T-helper 9 cell (primary cell): ENCODE measurements around the gene RASGRP4.

ENCODE experiments used
- DNase-seq: peaks from one replicate; pipeline ENCODE4 v3.0.0-alpha.2; 2020

The RASGRP4 gene

DNA sequence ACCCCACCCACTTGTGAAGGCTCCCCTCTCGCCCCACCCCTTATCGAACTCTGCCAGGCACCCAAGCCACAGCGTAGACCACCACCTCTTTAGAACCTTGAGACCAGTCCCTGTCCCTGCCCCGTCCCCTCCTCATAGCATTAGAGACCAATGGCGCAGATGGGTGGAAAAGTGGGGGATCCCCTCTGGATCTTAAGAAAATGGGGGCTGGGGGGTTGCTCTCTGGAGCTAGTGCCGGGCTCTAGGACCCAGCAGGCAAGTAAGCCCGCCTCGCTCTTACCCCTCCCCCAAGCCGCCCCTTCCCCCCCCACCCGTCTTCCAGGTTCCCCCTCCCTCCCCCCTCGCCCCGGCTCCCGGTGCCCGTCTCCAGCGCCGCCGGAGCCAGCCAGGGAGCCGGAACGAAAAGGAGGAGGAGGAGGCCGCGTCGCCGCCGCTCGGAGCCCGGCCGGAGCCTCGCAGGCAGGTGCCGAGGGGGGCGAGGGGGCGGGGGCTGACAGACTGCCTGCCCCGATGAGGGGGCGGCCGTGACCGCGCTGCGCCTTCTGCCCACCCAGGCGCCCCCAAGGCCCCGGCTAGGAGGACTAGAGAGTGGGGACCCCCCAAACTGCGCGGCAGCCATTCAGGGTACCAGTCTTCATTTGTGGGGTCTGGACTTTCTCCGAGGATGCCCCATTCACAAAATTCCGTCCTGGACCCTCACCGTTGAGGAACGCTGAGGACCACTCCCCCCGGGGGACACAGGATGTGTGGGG is 37.5 kb downstream of the RASGRP4 start, which contains the start of gene SPRED3:
Gene SPRED3, plus strand, starts transcription at position 349 of the 752 bp plus-strand sequence. CDS start 1,606 bp downstream, outside the sequence.
- no peak for DNase-seq

- peak; percentile 77 for DNase-seq
Measured at GRCh38 chr19:38387550-38388348, 38.3 kb downstream of the RASGRP4 start, which contains the start of gene GGN. Gene GGN, minus strand, starts transcription at chr19:38388034. Its CDS starts 773 bp downstream, at chr19:38387261.

DNA sequence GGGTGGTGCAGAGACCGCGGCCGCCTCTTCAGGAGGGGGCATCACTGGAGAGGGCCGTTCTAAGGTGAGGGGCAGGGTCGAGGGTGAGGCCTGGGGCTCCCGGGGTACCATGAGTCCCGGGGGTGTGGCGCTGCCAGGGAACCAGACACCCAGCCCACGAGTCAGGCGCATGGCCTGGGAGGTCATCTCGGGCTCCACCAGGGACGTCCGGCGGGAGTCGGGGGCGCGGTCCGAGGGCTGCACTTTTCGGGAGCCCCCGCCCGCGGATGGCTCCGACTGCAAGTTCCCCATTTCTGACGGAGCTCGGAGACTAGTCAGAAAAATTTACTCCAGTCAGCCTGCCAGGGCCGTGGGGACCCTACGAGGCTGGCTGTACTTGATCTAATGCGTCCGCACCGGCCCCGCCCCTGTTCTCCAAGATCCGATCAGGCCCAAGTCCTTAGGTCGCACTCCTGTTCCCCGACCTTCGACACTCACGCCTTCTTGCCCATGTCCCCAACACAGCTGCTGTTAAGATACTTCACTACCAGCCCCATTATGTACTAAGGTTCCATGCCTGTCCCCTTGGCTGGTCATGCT is 39.0 kb downstream of the RASGRP4 start:
- no peak for DNase-seq

DNA sequence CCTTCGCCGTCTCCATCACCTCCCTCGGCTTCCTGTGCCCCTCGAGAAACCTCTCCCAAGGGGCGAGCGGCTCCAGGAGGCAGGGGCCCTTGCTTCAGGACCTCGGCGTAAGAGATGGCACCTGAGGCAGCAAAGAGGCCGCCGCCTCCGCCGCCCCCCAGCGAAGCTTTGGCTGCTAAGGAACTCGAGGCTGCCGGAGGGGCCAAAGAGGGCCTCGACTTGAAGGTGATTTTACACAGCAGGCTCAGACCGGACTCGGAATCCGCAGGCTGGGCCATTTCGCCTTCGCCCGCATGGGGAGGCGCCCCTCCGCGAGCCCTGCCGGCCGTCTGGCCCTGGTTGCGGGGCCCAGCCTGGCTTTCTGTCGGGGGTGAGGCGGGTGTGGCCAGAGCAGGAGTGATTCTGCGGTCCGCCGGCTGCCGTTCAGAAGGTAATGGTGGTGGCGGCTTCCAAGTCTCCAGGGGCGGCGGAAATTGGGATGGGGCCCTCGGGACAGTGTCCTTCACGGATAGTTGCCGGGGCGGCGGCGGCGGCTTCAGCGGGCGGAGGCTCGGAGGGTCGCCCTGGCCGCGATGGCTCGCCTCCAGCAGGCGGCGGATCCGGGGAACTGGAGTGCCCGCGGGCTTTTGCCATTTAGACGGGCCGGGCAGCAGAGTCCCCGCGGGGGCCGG is 39.6 kb downstream of the RASGRP4 start:
- DNase-seq, result no peak

- DNase-seq, result no peak
Measured at GRCh38 chr19:38385804-38386257, 40.2 kb downstream of the RASGRP4 start.

GRCh38 chr19:38385057-38385803 is 40.8 kb downstream of the RASGRP4 start:
- DNase-seq, result no peak

- DNase-seq, result no peak
Measured at GRCh38 chr19:38384209-38385027, 41.6 kb downstream of the RASGRP4 start.

- no peak for DNase-seq
Measured at GRCh38 chr19:38383743-38384142, 42.3 kb downstream of the RASGRP4 start.

GRCh38 chr19:38383184-38383583 is 42.8 kb downstream of the RASGRP4 start:
- no peak for DNase-seq

DNA sequence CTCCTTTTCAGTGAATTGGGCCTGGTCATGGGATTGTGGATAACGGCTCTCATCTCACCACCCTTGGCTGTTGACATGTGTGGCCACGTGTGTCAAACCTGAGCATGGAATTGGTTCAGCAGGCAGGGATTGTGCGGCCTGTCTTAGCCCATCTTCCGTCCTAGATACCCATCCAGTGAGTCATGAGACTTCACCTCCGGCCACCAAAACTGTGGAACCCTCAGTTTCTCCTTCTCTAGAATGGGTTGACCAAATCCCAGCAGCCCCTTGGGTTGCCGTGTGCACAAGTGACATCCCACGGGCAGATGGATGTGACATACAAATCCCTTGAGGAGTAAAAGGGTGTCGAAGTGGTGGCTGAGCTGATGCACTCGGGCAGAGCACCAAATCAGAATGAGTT is 44.9 kb downstream of the RASGRP4 start:
- DNase-seq, result no peak

DNA sequence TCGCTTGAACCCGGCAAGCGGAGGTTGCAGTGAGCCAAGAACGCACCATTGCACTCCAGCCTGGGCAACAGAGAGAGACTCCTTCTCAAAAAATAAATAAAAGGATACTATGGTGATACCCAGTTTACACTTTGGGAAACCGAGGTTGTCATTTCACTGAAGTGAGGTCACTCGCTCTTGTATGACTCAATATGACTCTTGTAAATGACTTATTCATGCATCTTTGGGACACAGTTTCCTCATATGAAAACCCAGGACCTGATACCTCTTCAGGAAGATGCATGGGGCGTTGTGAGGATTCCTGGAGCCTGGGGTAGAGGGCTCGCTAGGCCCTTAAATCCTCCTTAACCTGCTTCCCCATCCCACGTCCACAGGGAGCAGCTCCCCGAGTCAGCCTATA is 47.2 kb downstream of the RASGRP4 start:
- DNase-seq, result no peak

DNA sequence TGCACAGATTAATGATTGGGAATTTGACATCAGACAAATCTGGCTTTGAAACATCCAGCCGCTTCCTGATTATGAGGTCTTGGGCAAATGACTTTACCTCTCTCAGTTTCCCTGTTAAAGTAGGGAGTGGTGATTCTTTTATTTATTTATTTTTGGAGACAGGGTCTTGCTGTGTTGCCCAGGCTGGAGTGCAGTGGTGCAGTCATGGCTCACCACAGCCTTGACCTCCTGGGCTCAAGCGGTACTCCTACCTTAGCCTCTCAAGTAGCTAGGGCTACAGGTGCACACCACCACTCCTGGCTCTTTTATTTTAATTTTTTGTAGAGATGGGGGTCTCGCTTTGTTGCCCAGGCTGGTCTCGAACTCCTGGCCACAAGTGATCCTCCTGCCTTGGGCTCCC is 49.0 kb downstream of the RASGRP4 start:
- no peak for DNase-seq

- DNase-seq, result no peak
Measured at GRCh38 chr19:38376576-38376975, 49.4 kb downstream of the RASGRP4 start.

DNA sequence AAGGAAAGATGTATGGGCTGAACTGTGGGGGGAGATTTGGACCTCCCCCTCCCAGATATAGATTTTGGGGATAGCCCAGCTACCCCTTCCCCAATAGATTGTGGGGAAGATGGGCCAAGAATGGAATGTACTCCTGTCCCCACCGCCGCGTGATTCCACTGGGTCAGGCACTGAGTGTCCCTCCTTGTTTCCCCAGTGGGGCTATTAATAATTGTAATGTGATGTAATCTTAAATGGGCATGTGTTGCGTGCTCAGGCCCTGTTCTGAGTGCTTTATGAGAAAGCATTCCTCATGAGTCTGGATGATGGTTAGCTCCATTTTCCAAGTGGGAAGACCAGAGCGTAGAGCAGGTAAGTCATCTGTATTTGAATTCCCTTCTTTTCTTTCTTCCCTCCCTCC is 50.3 kb downstream of the RASGRP4 start:
- no peak for DNase-seq

- DNase-seq, result no peak
Measured at GRCh38 chr19:38375098-38375493, 50.9 kb downstream of the RASGRP4 start.

DNA sequence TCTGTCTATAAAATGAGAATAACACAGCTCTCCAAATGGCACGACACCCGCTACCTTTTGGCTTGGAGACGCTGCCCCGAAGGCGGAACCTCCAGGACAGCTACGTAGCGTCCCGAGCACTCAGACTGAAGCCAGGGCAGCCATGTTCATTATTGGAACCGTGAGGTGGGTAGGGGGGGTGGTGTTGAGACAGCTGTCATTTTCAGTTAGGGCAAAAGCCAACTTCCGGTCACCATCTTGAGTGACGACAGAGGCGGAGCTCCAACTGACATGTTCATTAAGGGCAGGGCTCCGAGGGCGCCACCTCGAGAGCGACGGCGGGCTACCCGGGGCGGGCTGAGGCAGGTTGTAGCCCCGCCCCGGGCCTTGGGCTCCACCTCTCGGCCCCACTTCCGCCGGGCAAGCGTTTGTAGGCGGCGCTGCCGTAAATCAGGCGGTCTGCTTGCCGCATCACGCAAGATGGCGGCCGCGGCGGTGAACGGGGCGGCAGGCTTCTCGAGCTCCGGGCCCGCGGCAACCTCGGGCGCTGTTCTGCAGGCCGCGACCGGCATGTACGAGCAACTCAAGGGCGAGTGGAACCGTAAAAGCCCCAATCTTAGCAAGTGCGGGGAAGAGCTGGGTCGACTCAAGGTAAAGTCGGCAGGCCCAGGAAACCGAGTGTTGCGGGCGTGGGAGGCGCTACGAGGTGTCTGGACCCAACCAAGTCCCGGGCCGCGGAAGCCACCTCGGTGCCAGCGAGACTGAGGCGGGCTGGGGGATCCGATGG is 51.5 kb downstream of the RASGRP4 start, which contains the start of gene PSMD8:
Gene PSMD8, plus strand, starts transcription at position 240 of the 766 bp plus-strand sequence. Its CDS starts 31 bp downstream, at position 271.
- peak; percentile 95 for DNase-seq

DNA sequence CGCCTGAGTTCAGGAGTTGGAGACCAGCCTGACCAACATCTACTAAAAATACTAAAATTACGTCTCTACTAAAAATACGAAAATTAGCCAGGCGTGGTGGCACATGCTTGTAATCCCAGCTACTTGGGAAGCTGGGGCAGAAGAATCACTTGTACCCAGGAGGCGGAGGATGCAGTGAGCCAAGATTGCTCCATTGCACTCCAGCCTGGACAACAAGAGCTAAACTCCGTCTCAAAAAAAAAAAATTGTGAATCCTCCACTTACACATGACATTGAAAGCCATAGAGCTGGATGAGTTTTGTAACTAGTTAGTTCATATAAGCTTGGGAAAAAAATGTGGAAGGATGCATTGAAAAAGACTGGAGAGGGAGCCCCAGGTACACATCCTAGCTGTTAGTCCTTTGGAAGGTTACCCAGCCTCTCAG is 52.1 kb downstream of the RASGRP4 start:
- no peak for DNase-seq

DNA sequence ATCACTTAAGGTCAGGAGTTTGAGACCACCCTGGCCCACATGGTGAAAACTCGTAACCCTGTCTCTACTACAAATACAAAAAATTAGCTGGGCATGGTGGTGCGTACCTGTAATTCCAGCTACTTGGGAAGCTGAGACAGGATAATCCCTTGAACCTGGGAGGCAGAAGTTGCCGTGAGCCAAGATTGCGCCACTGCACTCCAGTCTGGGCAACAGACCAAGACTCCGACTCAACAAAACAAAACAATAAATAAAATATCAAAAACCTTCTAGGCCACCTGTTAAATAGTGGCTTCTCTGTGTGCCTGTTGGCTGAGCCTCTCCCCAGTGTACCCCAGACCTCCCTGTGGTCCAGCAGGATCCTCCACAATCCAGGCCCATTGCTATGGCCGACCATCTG is 54.9 kb downstream of the RASGRP4 start:
- no peak for DNase-seq

GRCh38 chr19:38370299-38370698 is 55.7 kb downstream of the RASGRP4 start:
- DNase-seq, result no peak

DNA sequence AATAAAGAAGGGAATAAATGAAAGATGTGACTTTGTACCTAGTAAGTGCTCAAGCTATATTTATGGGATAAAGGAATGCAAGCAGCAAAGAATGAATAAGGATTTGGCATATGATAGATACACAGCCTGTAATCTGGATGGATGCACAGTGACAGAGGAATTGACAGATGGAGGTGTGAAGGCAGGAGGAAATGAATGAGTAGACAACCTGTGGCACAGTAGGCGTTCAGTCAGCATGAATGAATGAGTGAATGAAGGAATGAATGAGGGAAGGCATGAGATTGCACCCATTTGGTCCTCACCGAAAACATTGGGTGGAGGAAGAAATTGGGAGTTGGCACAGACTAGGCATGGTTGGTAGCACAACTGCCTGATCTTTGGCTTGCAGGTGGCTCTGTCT is 56.4 kb downstream of the RASGRP4 start:
- no peak for DNase-seq
